MCF 10A (cell line): ENCODE measurements around the gene SLC9A5. TPM values are rescaled to one million over a fixed set of nuclear protein-coding genes. Genes with fewer than 3 reads are reported as not detected.

ENCODE experiments used
- BruUV-seq: library from RNA; stranded (reverse); fragments of 400-500 nt; replicated peaks from 2 replicates; lab custom pipeline; 2021; lab: Mats Ljungman, UMichigan
- CTCF ChIA-PET: fragments of 300-600 bp; sonication (Branson Sonifier 250); formaldehyde crosslinking; extraction: SDS; loops from one replicate; lab custom pipeline; 2021; ENCODE audit warnings: antibody characterized with exemption, inconsistent platforms; lab: Yijun Ruan, JAX
- POLR2A ChIA-PET: fragments of 300-600, 350-650 bp; sonication (Branson Sonifier 250); formaldehyde crosslinking; extraction: SDS; loops from one replicate; lab custom pipeline; 2020; ENCODE audit warnings: antibody characterized with exemption, inconsistent platforms; lab: Yijun Ruan, JAX
- DNase-seq: peaks from one replicate; pipeline ENCODE4 v3.0.0-alpha.2; 2018; ENCODE audit not compliant: unreplicated experiment
- H3K27ac Mint-ChIP-seq: one replicate; pipeline ENCODE4 v1.8.0; 2022; ENCODE audit warnings: mild to moderate bottlenecking, low read depth, mixed read lengths; ENCODE audit not compliant: unreplicated experiment
- H3K27me3 Mint-ChIP-seq: one replicate; pipeline ENCODE4 v1.8.0; 2022; ENCODE audit warnings: mixed read lengths; ENCODE audit not compliant: insufficient read depth, unreplicated experiment
- H3K36me3 Mint-ChIP-seq: one replicate; pipeline ENCODE4 v1.8.0; 2022; ENCODE audit warnings: mild to moderate bottlenecking, moderate library complexity, mixed read lengths; ENCODE audit not compliant: insufficient read depth, unreplicated experiment
- H3K4me1 Mint-ChIP-seq: one replicate; pipeline ENCODE4 v1.8.0; 2022; ENCODE audit warnings: mixed read lengths; ENCODE audit not compliant: insufficient read depth, unreplicated experiment
- H3K4me3 Mint-ChIP-seq: one replicate; pipeline ENCODE4 v1.8.0; 2022; ENCODE audit warnings: mild to moderate bottlenecking, moderate library complexity, mixed read lengths; ENCODE audit not compliant: unreplicated experiment
- H3K9me3 Mint-ChIP-seq: one replicate; pipeline ENCODE4 v1.8.0; 2022; ENCODE audit warnings: mixed read lengths; ENCODE audit not compliant: unreplicated experiment
- CTCF ChIP-seq: fragments of 200-600 bp; IDR thresholded peaks from one replicate; pipeline ENCODE4 v1.8.0; 2022; ENCODE audit warnings: antibody characterized with exemption, mild to moderate bottlenecking; ENCODE audit not compliant: unreplicated experiment
- intact Hi-C: fragments of 100-400 bp; cut with micrococcal nuclease; formaldehyde crosslinking; loops from 2 replicates; pipeline ENCODE4 v1.14.1; 2022
- total RNA-seq: library from RNA; stranded (reverse); gene quantifications from 2 replicates; pipeline ENCODE4 v1.2.3, GENCODE V29; 2022

The SLC9A5 gene
- total RNA-seq, 1 experiment from 2014 or later, result 0.40 TPM

DNA sequence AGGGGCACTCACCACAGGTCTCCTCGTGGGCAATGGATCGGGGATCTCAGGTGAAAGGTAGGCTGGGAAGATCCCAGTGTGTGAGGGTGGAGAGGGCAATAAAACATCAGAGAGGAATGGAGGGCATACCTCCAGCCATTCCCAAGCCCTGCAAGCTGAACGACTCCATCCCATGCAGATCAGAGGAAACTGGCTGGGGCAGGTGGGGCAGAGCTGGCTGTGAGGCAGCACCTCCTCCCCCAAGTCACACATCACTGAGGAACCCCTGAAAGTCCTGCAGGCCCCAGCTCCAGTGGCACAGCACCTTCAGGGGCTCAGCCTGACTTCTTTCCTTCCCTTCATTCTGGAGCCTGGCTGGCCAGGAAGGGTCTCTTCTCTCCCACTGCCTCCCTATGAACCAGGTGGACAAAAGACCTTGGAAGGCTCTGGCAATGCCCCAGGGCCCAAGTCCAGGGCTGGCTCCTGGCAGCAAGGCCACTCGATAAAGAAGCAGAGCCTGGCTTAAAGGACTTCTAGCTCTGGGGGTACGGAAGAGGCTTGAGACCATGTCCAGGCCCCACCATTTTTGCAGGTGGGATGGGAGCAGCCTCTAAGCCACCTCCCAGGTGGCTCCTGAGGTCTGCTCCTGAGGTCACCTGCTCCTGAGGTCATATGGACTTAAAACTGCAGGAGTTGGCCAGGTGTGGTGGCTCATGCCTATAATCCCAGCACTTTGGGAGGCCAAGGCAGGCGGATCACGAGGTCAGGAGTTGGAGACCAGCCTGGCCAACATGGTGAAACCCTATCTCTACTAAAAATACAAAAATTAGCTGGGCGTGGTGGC, 35.4 kb upstream of the SLC9A5 start:
- DNase-seq, result no peak
- TF ChIP-seq CTCF, result no peak
- Mint-ChIP-seq H3K4me1 (peaks cover 25% of the 10 kb centered on the region), H3K27me3 (no peaks in the 10 kb centered on the region), H3K9me3 (no peaks in the 10 kb centered on the region), H3K36me3 (peaks cover 7% of the 10 kb centered on the region), H3K4me3 (peak overlapping the region; percentile 39), H3K27ac (peak overlapping the region; percentile 69)
- BruUV-seq, result no TSS peak
- POLR2A ChIA-PET, result interaction anchor here (0.6 to 9.4 kb wide), 9 partner anchors 10 to 1377 kb away, joined by 3 to 87 read pairs (median 6); partner anchors contain the start of genes ELMO3, FHOD1, MATCAP1 and TMEM208
- intact Hi-C loops, result no loop called here
- CTCF ChIA-PET, result interaction anchor here (0.6 to 0.9 kb wide), 5 partner anchors 71 to 1308 kb away, joined by 3 read pairs; no protein-coding TSS in a partner anchor

DNA sequence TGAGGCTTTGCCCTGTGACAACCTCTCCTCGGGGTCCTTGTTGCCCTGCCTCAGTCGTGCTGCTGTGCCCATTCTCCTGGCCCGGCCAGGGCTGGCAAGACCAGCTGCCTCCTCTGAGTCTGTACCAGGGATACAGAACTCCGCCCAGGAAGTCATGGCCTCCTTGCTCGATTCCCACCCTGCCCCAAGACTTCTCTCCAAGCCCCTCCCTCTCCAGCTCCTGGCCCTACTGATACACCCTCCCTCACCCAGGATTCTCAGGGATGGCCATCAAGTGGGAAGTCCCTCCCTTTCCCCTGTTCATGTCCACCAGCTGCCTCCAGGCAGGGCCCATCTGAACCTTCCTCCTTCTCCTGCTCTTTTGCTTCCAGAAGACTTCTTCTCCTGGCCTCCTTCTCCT, 33.1 kb upstream of the SLC9A5 start:
- Mint-ChIP-seq H3K4me3 (no peak overlapping the region), H3K4me1 (peaks cover 15% of the 10 kb centered on the region), H3K36me3 (peaks cover 7% of the 10 kb centered on the region), H3K9me3 (no peaks in the 10 kb centered on the region), H3K27me3 (no peaks in the 10 kb centered on the region), H3K27ac (peak overlapping the region; percentile 25)
- intact Hi-C loops, result no loop called here
- no peak for TF ChIP-seq CTCF
- no TSS peak for BruUV-seq
- DNase-seq, result no peak
- ChIA-PET CTCF (interaction anchor here (0.5 kb wide), 1 partner anchor 175 kb away, joined by 3 read pairs; no protein-coding TSS in a partner anchor), POLR2A (no interaction called here)

DNA sequence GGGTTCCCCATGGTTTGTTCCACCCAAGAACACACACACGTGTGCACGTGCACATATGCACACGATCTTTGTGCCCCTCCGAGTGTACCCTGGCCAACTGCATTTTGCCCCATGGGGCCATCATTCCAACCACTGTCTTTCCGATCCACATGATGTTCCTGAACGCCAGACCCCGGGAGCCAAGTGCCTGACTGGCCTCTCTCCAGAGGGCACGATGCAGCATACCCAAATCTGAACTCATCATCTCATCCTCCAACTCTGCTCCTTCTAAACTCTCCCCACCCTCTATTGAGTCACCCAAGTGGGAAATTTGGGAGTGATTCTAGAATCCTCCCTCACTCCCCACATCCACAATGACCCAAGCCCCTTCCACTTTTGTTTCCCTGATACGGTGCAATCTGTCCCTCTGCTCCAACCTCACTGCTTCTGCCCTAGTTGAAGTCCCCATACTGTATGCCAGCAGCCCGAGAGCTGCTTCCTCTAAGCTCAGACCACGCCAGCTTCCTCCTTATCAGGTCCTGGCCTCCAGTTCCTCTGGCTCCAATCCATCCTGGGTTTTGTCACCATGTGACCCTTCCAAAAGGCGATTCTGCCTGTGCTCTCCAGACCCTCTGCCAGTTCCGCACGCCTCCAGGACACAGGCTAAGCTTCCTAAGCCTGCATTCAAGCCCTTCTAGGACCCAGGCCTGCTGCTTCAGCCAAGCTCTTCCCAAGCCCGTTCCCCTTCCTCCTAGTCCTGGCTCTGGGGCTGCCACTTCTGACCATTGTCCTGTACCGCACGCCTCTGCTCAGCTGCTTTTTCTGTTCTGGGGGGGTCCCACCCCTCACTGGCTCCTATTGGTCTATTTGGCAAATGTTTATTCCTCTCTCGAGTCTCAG, 31.9 kb upstream of the SLC9A5 start:
- peaks cover 15% of the 10 kb centered on the region for H3K4me1 Mint-ChIP-seq
- no TSS peak for BruUV-seq

More for the DNA sequence above, 31.9 kb upstream of the SLC9A5 start:
- no peak for DNase-seq
- H3K27me3 Mint-ChIP-seq, result no peaks in the 10 kb centered on the region
- H3K4me3 Mint-ChIP-seq, result no peak overlapping the region
- no peak overlapping the region for H3K27ac Mint-ChIP-seq
- TF ChIP-seq CTCF, result no peak
- H3K9me3 Mint-ChIP-seq, result no peaks in the 10 kb centered on the region
- ChIA-PET POLR2A (interaction anchor here (1.3 kb wide), 1 partner anchor 10 kb away, joined by 6 read pairs; the partner anchor contains the start of gene TMEM208), CTCF (interaction anchor here (0.6 to 1.2 kb wide), 4 partner anchors 10 to 240 kb away, joined by 3 to 5 read pairs (median 4); partner anchors contain the start of gene TMEM208)
- intact Hi-C loops, result no loop called here
- H3K36me3 Mint-ChIP-seq, result peaks cover 7% of the 10 kb centered on the region
